ENCODE results near the gene CDH23.

CDH23 gene

DNA sequence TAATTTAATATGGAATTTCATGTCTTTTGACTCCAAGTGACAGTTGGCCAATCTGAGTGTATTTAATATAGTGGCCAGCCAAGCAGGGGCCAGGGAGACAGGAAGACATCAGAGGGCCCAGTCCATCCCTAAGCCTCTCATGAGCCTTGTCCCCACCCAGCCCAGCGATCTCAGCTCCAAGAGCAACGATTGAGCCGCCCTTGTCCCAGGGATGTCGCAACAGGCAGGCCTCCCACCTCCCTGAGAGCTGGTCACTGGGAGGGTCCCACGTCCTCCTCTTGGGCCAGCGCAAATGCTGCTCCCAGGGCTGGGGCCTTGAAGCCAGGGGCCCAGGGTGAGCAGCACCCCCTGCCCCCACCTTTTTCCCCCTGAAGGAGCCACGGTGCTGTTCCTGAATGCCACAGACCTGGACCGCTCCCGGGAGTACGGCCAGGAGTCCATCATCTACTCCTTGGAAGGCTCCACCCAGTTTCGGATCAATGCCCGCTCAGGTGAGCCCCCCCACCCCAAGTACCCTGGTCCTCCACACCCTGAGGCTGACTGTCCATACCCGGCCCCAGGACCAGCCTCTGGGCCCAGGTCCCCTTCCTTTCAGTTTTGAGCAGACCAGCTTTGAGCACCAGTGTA, 293.5 kb downstream of the CDH23 start:
- DNase-seq (ENCODE audit: low spot score) = no peak

DNA sequence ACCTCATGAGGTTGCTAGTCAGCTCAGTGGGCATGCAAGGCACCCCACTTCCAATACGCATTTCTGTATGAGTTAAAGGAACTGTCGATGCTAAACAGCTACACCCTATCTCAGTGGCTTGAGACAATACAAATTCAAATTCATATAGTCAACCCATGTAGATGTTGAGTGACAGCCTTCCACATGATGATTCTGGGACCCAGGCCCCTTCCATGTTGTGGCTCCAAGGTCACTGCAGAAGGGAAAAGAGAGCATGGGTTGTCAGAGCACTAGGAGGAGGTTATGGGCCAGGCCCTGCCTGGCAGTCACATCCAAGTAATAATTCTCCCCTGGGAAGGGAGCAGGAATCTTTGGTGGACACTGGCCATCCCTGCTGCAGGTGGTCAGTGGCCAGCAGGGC, 294.7 kb downstream of the CDH23 start:
- no peak for DNase-seq (ENCODE audit: low spot score)

DNA sequence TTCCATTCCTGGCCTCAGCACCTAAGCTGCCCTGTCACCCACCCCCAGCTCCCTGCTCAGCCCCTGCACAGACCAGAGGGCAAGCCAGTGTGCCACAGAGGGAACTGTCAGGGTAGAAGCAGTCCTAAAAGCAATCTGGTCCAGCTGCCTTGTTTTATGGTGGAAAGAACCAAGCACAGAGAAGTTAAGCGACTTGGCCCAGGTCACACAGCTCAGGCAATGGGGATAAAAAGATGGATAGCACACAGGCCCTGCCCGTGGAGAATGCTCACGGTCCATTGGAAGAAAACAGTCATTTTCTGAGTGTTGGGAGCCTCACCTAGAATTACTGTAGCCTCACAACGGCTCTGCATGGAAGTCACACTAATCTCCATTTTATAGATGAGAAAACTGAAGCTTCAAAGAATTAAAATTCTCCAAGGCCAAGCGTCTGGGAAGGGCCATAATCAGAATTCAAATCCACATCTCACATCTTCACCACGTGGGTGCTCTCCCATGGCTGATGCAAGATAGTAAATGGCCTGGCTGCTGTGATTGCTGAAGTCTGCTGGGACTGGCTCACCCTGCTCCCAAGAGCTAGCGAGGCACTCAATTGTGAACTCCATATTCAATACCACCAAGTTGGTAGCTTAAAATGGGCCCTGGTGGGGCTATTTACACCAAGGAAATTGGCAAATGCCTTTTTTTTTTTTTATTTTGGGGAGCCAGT, 296.0 kb downstream of the CDH23 start:
- no peak for DNase-seq (ENCODE audit: low spot score)

DNA sequence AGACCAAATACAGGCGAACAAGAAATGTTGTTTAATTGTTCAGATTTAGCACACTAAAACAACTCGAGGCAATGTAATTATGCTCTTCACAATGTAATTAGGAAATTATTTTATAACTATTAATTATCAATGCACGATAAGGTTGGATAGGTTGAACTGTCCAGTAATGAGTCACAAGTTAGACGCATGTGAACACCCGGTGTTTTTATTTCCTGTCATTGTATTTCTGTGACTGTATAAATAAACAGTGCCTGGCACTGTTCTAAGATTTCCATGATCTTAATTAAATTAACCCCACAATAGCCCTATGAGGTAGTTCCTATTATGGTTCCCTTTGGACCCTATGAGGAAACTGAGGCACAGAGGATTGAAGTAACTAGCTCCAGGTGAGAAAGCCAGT, 296.7 kb downstream of the CDH23 start:
- DNase-seq (ENCODE audit: low spot score) = no peak

DNA sequence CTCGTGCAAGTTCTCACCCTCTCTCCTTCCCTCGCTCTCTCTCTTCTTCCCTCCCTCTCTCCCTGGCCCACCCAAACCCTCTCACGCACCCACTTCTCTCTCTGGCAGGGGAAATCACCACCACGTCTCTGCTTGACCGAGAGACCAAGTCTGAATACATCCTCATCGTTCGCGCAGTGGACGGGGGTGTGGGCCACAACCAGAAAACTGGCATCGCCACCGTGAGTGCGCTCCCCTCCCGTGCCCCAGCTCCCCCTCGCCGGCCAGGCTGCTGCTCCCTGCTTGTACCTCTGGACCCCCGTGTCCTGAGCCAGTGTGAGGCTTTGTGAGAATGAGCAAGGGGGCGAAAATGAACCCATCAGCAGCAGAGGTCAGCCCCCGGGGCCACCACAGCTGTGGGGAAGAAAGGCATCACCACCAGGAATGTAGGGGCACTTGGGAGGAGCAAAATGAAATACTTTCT, 297.4 kb downstream of the CDH23 start:
- no peak for DNase-seq (ENCODE audit: low spot score)

DNA sequence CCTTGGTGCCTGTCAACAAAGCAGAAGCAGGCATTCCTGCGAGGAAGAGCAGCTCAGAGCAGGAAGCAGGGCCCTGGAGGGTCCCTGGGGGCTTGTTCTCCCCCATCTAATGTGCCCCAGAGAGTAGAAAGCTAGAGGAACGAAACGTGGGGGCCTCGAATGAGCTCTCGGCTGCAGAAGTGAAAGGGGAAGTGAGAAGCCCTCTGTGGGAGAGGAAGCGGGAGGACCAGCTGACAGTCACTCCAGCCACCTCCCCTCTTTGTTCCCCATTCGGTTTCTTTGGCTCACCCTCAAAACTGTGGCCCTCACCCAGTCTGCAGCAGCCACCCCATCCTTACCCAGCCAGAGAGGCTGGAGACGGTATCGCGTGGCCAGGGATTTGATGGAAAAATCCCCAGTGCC, 297.8 kb downstream of the CDH23 start:
- DNase-seq (ENCODE audit: low spot score) = no peak

GRCh38 chr10:71695502-71696476, 299.1 kb downstream of the CDH23 start:
- no peak for DNase-seq (ENCODE audit: low spot score)

GRCh38 chr10:71696628-71697326, 300.1 kb downstream of the CDH23 start:
- peak; percentile 76 for DNase-seq (ENCODE audit: low spot score)

- DNase-seq (ENCODE audit: low spot score) = peak; percentile 17
Observed at GRCh38 chr10:71697938-71698709, 301.4 kb downstream of the CDH23 start.

GRCh38 chr10:71698737-71699136, 302.0 kb downstream of the CDH23 start:
- DNase-seq (ENCODE audit: low spot score) = no peak

DNA sequence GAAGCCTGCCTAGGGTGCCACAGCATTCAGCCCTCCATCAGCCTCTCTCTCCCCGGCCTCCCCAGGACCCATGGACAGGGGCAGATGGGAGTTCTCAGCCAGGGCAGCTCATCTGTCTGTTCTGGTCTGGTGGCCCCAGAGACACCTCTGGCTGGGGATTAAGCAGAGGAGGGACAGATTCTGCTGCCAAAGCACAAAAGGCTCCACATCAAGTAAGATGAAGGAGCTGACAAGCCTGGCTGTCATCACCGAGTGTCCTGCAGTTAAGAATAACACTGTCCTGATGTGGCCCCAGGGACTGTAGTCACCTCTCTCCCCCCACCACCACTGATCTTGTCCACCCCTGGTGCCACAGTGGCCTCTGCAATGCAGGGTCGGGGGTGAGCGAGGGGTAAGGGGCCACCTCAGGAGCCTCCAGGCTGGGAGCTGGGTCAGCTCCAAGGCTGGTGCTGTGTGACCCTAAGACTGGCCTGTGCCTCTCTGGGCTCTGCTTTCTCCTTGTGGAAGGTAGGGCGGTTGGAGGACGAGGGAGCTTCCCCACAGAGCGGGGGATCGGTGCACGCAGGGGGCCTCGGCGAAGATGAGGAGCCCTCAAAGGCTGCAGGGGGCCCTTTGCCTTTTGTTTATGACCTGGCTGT, 304.1 kb downstream of the CDH23 start:
- no peak for DNase-seq (ENCODE audit: low spot score)

DNA sequence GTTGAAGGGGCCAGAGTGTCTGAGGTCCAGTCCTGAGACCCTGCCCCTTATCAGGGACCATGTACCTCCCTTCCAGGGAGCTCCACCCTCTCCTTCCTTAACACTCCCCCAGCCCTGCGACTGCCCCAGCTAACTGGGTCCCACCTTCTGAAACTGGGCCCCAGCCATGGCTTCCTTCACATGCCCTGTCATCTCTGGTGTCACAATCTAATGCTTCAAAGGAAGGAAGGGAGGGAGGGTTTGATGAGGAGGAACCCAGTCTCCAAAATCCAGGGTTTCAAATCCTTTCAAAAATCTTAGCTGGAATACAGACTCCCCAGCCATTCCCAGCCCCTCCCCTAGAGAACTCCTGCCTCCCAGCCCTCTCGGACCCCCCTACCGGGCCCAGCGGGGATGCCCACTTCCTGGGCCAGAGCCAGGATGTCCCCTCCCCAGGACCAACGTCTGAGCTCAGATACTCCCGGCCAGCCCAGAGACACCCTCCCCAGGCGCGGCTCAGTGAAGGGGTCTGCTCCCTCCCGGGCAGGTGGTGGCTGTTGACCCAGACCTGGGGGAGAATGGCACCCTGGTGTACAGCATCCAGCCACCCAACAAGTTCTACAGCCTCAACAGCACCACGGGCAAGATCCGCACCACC, 304.9 kb downstream of the CDH23 start:
- no peak for DNase-seq (ENCODE audit: low spot score)

DNA sequence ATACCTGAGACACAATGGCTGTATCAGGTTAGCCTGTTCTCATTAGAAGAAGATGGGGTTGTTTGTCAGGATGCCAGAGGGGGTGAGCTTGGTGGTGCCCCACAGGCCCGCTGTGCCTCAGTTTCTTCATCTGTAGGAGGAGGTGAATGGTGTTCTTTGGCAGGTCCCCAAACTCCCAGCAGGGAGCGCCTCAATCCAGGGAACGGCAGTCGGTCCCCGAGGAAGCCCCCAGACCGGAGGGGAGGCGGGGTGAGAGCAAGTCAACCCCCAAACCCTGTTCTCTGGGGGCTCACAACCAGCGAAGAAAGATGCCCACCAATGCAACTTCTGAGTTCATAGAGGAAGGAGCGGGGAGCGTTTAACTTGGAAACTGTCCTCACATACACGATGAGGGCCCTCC, 306.9 kb downstream of the CDH23 start:
- no peak for DNase-seq (ENCODE audit: low spot score)

DNA sequence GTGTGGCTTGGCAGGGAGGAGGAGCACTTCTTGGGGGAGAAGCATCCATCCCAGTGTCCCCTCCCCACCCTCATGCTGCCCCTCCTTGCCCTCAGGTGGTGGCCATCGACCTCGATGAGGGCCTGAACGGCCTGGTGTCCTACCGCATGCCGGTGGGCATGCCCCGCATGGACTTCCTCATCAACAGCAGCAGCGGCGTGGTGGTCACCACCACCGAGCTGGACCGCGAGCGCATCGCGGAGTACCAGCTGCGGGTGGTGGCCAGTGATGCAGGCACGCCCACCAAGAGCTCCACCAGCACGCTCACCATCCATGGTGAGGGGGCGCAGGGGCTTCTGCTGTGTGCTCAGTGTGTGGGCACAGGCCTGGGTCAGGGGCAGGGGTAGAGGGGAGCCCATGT, 308.1 kb downstream of the CDH23 start:
- DNase-seq (ENCODE audit: low spot score) = no peak

- no peak for DNase-seq (ENCODE audit: low spot score)
Observed at GRCh38 chr10:71705582-71705981, 308.9 kb downstream of the CDH23 start.

- DNase-seq (ENCODE audit: low spot score) = no peak
Observed at GRCh38 chr10:71706216-71707121, 309.7 kb downstream of the CDH23 start.

DNA sequence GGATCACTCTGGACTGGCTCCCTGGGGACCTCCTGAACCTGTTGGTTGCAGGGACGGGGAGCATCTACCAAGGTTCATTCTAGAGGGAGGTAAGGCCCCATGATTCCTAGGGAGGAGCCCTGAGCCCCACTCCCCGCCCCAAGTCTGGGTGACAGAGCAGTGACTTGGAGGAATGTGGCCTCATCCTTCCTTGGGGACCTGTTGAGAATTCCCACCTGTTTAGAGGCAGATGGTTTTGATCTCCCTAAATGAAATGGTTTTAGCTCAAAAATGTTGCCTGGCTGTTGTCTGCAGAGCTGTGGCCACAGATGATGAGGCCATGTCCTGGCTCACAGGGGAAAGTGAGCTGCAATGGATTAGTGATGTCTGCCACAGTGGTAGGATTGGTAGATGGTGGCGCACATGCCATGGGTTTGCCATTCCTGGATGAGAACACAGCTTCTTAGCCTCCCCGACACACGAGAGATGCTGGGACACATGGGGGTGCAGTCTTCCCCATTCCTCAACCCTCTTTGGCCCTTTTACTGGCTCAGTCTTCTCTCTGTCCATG, 310.6 kb downstream of the CDH23 start:
- no peak for DNase-seq (ENCODE audit: low spot score)

- peak; percentile 51 for DNase-seq (ENCODE audit: low spot score)
Observed at GRCh38 chr10:71708301-71708703, 311.6 kb downstream of the CDH23 start.

Data from hematopoietic multipotent progenitor cell treated with erythropoietin and hydrocortisone succinate and interleukin-3 and kit ligand, for 15 days (in vitro differentiated cells).